Gastroesophageal sphincter (tissue), 4 donors: Measurements from ENCODE around the gene TEC. TPM values are rescaled to one million over a fixed set of nuclear protein-coding genes. Genes with fewer than 3 reads are reported as not detected.
"Not testable (repeated sequence)": the region's sequence is repeated elsewhere in the genome, so short reads cannot be mapped to it uniquely, and the experiment has no call there.

Experiments used
- ATAC-seq: fragments of 150-250 bp; one replicate; pipeline ENCODE4 v1.9.1; 2016; ENCODE audit warnings: mild to moderate bottlenecking, moderate library complexity
- H3K27ac ChIP-seq, 4 donors: fragments of 200-600 bp; sonication (generic) in 3 of 4; 1 replicate in 3 of 4; 2 replicates in 1 of 4; pipeline ENCODE4 v1.5.1; 2016 to 2019
- H3K27me3 ChIP-seq: fragments of 200-600 bp; sonication (generic); one replicate; pipeline ENCODE4 v1.5.1; 2019
- H3K36me3 ChIP-seq, 2 donors: fragments of 200-600 bp; sonication (generic); one replicate each; pipeline ENCODE4 v1.5.1; 2019; ENCODE audit warnings: control low read depth in 1 of 2
- H3K4me1 ChIP-seq, 3 donors: fragments of 200-600 bp; sonication (generic); 1 replicate in 2 of 3; 2 replicates in 1 of 3; pipeline ENCODE4 v1.5.1; 2016 to 2019; ENCODE audit warnings: control low read depth in 2 of 3
- H3K4me3 ChIP-seq, 2 donors: fragments of 200-600 bp; sonication (generic); one replicate each; pipeline ENCODE4 v1.5.1; 2019; ENCODE audit warnings: mild to moderate bottlenecking in 1 of 2, moderate library complexity in 1 of 2
- H3K9me3 ChIP-seq, 3 donors: fragments of 200-600 bp; sonication (generic); one replicate each; pipeline ENCODE4 v1.5.1; 2017 to 2019; ENCODE audit warnings: control low read depth in 2 of 3
- EP300 ChIP-seq: sonication (generic); formaldehyde crosslinking; IDR thresholded peaks from one replicate; pipeline ENCODE4 v1.6.1; 2017; ENCODE audit warnings: antibody characterized with exemption, mild to moderate bottlenecking
- POLR2A ChIP-seq, 2 donors: fragments of 450-650 bp; IDR thresholded peaks; one replicate each; pipeline ENCODE4 v1.6.1; 2017; ENCODE audit warnings: antibody characterized with exemption in 2 of 2, mild to moderate bottlenecking in 2 of 2, moderate library complexity in 1 of 2
- POLR2AphosphoS5 ChIP-seq: sonication (generic); formaldehyde crosslinking; IDR thresholded peaks from one replicate; pipeline ENCODE4 v1.6.1; 2017; ENCODE audit warnings: antibody characterized with exemption
- WGBS, 2 donors: methylation state at CpG; one replicate each; pipeline ENCODE4 v1.1.5; 2018; ENCODE audit warnings: low coverage in 1 of 2; 5-methylcytosine and 5-hydroxymethylcytosine counted together
- total RNA-seq, 4 donors: library from RNA; depleted of rRNA; stranded (reverse); fragments of >200 nt; gene quantifications; one replicate each; pipeline ENCODE4 v1.1.0, GENCODE V29; 2016
- TF ChIP-seq, protein P1 (sequence below), 4 experiments: fragments of 200-600 bp in 2 of 4; fragments of 450-650 bp in 2 of 4; sonication (generic) in 1 of 4; IDR thresholded peaks; one replicate each; pipeline ENCODE4 v1.5.1; 2017 to 2019; ENCODE audit warnings: antibody characterized with exemption in 4 of 4, mild to moderate bottlenecking in 2 of 4, moderate library complexity in 2 of 4

The TEC gene
- total RNA-seq, 4 donors from 2014 or later, result 1.9 to 6.5 (median 3.1) TPM

DNA sequence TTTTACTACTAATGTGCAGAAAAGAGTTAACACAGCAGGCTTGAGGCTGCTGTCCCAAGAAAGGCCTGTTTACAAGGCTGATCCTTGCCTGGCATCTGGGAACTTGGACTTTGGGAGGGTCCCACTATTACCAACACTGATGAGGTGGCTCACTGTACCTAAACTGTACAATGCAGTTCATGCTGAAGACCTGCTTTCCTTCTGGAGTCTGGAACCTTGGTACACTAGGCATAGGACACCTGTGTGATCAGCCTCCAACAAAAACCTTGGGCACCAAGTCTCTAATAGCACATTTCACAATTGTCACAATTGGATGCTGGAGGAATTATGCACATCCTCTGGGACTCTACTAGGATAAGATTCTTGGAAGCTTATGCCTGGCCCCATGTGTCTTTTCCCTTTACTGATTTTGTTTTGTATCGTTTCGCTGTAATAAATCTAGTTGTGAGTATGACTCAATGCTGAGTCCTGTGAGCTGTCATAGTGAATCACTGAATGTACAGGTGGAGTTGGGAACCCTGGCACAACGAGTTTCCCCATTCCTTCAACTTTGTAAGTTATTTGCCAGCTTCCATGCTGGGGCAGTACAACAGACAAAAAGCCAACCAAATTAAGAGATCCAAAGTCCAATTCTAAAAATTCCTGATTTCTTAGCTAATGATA lies 45.9 kb downstream of the TEC start:
- 42 to 69% methylated on average over 2 to 3 of the region's 3 CpGs for WGBS, 2 donors
- Histone ChIP-seq H3K9me3 (no peaks in the 10 kb centered on the region), H3K27ac (no peak overlapping the region), H3K4me3 (no peak overlapping the region), H3K27me3 (no peaks in the 10 kb centered on the region), H3K36me3 (peaks cover 0 to 6% of the 10 kb centered on the region in 2 donors), H3K4me1 (no peaks in the 10 kb centered on the region)
- ATAC-seq, result no peak
- TF ChIP-seq POLR2AphosphoS5, result no peak
- TF ChIP-seq POLR2A (IDR thresholded peaks at IDR 0.05), result no peak
- no peak for TF ChIP-seq EP300
- TF ChIP-seq, protein P1, sequence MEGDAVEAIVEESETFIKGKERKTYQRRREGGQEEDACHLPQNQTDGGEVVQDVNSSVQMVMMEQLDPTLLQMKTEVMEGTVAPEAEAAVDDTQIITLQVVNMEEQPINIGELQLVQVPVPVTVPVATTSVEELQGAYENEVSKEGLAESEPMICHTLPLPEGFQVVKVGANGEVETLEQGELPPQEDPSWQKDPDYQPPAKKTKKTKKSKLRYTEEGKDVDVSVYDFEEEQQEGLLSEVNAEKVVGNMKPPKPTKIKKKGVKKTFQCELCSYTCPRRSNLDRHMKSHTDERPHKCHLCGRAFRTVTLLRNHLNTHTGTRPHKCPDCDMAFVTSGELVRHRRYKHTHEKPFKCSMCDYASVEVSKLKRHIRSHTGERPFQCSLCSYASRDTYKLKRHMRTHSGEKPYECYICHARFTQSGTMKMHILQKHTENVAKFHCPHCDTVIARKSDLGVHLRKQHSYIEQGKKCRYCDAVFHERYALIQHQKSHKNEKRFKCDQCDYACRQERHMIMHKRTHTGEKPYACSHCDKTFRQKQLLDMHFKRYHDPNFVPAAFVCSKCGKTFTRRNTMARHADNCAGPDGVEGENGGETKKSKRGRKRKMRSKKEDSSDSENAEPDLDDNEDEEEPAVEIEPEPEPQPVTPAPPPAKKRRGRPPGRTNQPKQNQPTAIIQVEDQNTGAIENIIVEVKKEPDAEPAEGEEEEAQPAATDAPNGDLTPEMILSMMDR (IDR thresholded peaks at IDR 0.05), result no peak

DNA sequence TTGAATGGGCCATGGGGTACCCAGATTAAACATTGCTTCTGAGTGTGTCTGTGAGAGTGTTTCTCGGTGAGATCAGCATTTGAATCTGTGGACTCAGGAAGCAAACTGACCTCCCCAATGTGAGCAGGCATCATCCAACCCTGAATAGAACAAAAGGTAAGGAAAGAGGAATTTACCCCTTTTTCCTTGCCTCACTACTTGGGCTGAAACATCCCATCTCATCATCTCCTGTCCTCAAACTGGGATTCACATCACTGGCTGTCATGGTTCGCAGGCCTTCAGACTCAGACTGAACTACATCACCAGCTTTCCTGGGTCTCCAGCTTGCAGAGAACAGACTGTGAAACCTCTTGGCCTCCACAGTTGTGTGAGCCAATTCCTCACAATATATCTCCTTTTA lies 47.1 kb downstream of the TEC start:
- no peak for ATAC-seq
- H3K27ac ChIP-seq, result no peak overlapping the region
- WGBS, 2 donors, result 76 to 92% methylated on average over 2 of the region's 2 CpGs

DNA sequence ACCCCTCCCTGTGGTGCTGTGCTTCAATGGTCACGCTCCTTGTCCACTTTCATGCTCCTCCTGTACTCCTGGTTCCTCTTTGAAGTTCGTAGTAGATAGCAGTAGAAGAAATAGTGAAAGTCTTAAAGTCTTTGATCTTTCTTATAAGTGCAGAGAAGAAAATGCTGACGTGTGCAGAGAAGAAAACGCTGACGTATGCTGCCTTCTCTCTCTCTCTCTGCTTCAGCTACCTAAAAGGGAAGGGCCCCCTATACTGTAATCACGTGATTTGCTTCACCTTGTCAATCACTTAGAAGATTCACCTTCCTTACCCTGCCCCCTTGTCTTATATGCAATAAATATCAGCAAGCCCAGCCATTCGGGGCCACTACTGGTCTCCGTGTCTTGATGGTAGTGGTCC lies 50.2 kb downstream of the TEC start:
- not testable (repeated sequence) for ATAC-seq, H3K9me3 ChIP-seq, H3K36me3 ChIP-seq, H3K27me3 ChIP-seq, H3K27ac ChIP-seq, H3K4me3 ChIP-seq, H3K4me1 ChIP-seq
- 72 to 78% methylated on average over 6 of the region's 8 CpGs for WGBS, 2 donors

More for the DNA sequence above, 47.1 kb downstream of the TEC start:
- peaks cover 0 to under 1% of the 10 kb centered on the region in 2 donors for H3K36me3 ChIP-seq
- no peak overlapping the region for H3K4me3 ChIP-seq
- no peak for TF ChIP-seq EP300
- TF ChIP-seq POLR2A (IDR thresholded peaks at IDR 0.05), result no peak
- TF ChIP-seq POLR2AphosphoS5, result no peak
- TF ChIP-seq, protein P1 (IDR thresholded peaks at IDR 0.05), result no peak
- H3K27me3 ChIP-seq, result no peaks in the 10 kb centered on the region
- no peaks in the 10 kb centered on the region for H3K9me3 ChIP-seq
- H3K4me1 ChIP-seq, result no peaks in the 10 kb centered on the region

DNA sequence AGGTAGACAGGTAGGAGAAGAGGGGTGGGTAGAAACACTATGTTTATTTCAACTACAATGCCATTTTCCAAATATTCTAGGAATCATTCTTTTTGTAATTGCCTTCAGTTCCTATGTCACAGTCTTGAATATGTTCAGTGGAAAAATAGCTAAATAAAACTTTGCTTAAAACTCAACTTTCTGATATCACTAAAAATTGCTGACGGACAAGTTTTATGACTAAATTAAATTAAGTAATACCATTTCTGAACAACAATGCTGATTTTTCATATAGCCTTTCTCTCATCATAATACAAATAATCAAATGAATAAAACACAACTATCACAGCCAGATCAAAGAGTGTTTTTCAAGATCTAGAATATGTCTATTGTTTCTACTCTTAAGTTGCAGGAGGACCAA lies 53.1 kb downstream of the TEC start:
- Histone ChIP-seq H3K9me3 (no peaks in the 10 kb centered on the region), H3K36me3 (no peaks in the 10 kb centered on the region), H3K27ac (no peak overlapping the region), H3K4me3 (no peak overlapping the region), H3K4me1 (no peaks in the 10 kb centered on the region), H3K27me3 (no peaks in the 10 kb centered on the region)
- whole genome bisulfite sequencing, 2 donors, result 50 to 85% methylated on average over 1 of the region's 1 CpG
- TF ChIP-seq EP300 (no peak), POLR2A (IDR thresholded peaks at IDR 0.05) (no peak), POLR2AphosphoS5 (no peak)
- TF ChIP-seq, protein P1 (IDR thresholded peaks at IDR 0.05), result no peak
- no peak for ATAC-seq

DNA sequence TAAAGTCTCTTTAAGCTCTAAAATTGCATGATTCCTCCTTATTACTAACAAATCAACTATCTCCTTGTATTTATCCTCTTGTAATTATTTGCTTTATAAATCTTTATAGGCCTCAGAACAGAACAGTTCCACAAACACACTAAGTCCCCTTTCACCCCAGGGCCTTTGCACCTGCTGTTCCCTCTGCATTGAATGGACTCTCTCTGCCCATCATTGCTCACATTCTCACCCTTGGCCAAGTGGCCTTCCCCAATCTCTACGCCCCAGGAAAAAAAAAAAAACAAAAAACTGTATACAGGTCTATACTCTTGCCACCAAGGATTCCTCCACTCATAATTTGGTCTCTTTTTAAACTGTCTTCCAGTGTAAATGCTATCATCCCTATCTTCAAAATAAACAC lies 53.7 kb downstream of the TEC start:
- 71 to 78% methylated on average over 1 of the region's 1 CpG for WGBS, 2 donors
- no peak for ATAC-seq
- H3K9me3 ChIP-seq, result no peaks in the 10 kb centered on the region
- H3K4me1 ChIP-seq, result no peaks in the 10 kb centered on the region
- no peaks in the 10 kb centered on the region for H3K27me3 ChIP-seq
- no peak overlapping the region for H3K27ac ChIP-seq
- no peak overlapping the region for H3K4me3 ChIP-seq
- TF ChIP-seq EP300 (no peak), POLR2A (IDR thresholded peaks at IDR 0.05) (no peak), POLR2AphosphoS5 (no peak)
- TF ChIP-seq, protein P1 (IDR thresholded peaks at IDR 0.05), result no peak
- no peaks in the 10 kb centered on the region for H3K36me3 ChIP-seq
